Mesodermal cell (in vitro differentiated cells): ENCODE results near the gene TBL1Y. TPM values are rescaled to one million over a fixed set of nuclear protein-coding genes. Genes with fewer than 3 reads are reported as not detected.
"Not testable (repeated sequence)": the region's sequence is repeated elsewhere in the genome, so short reads cannot be mapped to it uniquely, and the experiment has no call there.

Experiments
- H3K27ac ChIP-seq: 2 replicates; pipeline ENCODE4 v1.7.0; 2013; ENCODE audit warnings: mild to moderate bottlenecking, low read depth, low read length, moderate library complexity; ENCODE audit not compliant: severe bottlenecking
- H3K36me3 ChIP-seq: 2 replicates; pipeline ENCODE4 v1.7.1; 2013; ENCODE audit warnings: mild to moderate bottlenecking, low read length, moderate library complexity; ENCODE audit not compliant: control insufficient read depth, insufficient read depth
- H3K4me1 ChIP-seq: one replicate; pipeline ENCODE4 v1.7.1; 2013; ENCODE audit warnings: mild to moderate bottlenecking, low read length; ENCODE audit not compliant: insufficient read depth, control insufficient read depth, poor library complexity, severe bottlenecking
- H3K4me3 ChIP-seq: 2 replicates; pipeline ENCODE4 v1.7.0; 2013; ENCODE audit warnings: low read length, control low read depth, mild to moderate bottlenecking; ENCODE audit not compliant: insufficient read depth, poor library complexity, severe bottlenecking; ENCODE audit errors: extremely low read depth
- H3K9me3 ChIP-seq: 2 replicates; pipeline ENCODE4 v1.7.1; 2013; ENCODE audit warnings: mild to moderate bottlenecking, low read length, moderate library complexity; ENCODE audit not compliant: control insufficient read depth
- WGBS, 2 experiments: methylation state at CpG; one replicate each; pipeline ENCODE4 v1.1.5; 2013; ENCODE audit warnings: missing lambda C conversion rate in 2 of 2; ENCODE audit not compliant: insufficient coverage in 2 of 2; 5-methylcytosine and 5-hydroxymethylcytosine counted together
- polyA plus RNA-seq, 2 experiments: library from polyadenylated mRNA; stranded (reverse); fragments of 50-300 nt; gene quantifications; one replicate each; pipeline ENCODE4 v1.2.3, GENCODE V29; 2013

TBL1Y gene
- polyA plus RNA-seq (2013, experiment 1 of 2) = 1.5 TPM
- 0.76 TPM for polyA plus RNA-seq (2013, experiment 2 of 2)

DNA sequence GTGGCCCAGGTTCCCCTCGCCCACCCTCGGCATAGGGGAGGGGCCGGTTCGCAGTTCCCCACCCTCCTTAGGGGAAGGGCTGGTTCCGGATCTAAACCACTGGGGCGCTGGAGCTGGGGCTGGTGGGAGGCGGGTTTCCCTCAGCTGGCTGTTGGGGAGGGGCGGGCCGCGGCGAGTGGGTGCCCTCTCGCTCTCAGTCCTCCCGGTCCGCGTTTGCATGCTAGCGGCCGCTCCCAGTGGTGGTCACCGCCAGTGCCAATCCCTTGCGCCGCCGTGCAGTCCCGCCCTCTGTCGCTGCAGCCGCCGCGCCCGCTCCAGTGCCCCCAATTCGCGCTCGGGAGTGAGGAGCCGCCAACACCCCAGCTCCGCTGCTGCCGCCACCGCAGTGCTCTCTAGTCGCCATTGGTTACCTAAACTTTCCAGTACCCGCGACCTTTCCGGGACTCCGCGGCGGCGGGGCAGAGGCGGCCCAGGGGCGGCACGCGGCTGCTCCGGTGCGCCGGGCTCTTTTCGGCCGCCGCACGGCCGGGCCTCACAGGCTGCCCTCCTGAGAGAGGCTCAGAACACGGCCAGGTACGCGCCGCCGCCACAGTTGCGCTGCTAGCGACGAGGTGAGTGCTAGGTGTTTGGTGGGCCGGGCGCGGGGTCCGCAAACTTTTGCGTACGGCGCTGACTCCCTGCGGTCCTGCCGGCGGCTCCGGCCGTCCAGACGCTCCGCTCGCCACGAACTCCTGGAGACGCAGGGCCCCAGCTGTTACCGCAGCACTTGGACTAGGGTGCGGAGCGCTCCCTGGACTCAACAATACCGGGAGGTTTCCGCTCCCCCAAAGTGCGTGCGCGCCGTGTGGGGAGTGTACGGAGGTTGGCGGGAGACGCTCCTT is at the start of gene TBL1Y:
Gene TBL1Y (plus strand): TSS at position 326 of the 881 bp plus-strand sequence. CDS start 114,388 bp downstream, outside the sequence.
- Histone ChIP-seq H3K36me3 (peaks cover 1% of the 10 kb centered on the region), H3K27ac (no peak within 1 kb of the TSS), H3K9me3 (no peaks in the 10 kb centered on the region), H3K4me3 (peak within 1 kb of the TSS; percentile 53), H3K4me1 (peaks cover 12% of the 10 kb centered on the region)
- WGBS, 2 experiments = 0% methylated on average over 17 to 28 of the region's 91 CpGs

DNA sequence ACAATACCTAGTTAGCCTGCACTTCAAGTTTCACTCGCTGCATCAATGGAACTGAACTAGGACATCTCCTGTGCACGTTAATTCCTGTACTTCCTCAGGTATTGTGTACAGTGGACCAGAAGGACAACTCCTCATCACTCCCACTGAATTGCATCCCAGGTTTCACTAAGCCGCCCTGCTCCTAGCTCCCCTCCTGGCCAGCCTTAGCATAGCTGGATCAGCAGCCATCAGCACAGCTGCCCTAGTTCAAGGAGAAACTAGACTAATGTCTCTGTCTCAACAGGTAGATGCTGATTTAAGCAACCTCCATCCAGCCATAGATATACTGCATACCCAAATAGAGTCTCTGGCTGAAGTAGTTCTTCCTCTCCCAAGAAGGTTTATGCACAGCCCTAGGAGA is 16.0 kb upstream of the TBL1Y start:
- no peaks in the 10 kb centered on the region for H3K4me1 ChIP-seq
- no peaks in the 10 kb centered on the region for H3K9me3 ChIP-seq
- no peak overlapping the region for H3K4me3 ChIP-seq
- WGBS, 2 experiments = 80 to 88% methylated on average over 2 of the region's 3 CpGs
- no peak overlapping the region for H3K27ac ChIP-seq
- H3K36me3 ChIP-seq = no peaks in the 10 kb centered on the region

DNA sequence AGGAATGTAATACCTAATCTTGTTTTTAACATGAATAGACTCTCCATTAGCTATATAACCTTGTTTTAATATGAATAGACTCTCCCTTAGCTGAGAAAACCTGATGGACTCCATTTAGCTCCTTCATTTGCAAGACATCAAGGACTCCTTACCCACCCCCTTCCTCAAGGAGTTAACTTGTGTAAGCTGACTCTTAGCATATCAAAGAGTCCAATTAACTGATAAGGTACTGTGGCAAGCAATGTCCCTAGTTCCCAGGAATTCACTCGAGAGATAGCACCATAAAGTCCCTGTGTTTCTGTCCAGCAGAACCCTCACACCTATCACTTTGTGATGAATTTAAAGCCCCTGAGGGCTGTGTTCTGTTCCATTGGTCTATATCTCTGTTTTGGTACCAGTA is 15.3 kb upstream of the TBL1Y start:
- Histone ChIP-seq H3K4me3 (no peak overlapping the region), H3K36me3 (no peaks in the 10 kb centered on the region), H3K9me3 (no peaks in the 10 kb centered on the region), H3K4me1 (no peaks in the 10 kb centered on the region), H3K27ac (no peak overlapping the region)
- WGBS, 2 experiments = no CpG with 5 or more reads among the region's 1 CpG

DNA sequence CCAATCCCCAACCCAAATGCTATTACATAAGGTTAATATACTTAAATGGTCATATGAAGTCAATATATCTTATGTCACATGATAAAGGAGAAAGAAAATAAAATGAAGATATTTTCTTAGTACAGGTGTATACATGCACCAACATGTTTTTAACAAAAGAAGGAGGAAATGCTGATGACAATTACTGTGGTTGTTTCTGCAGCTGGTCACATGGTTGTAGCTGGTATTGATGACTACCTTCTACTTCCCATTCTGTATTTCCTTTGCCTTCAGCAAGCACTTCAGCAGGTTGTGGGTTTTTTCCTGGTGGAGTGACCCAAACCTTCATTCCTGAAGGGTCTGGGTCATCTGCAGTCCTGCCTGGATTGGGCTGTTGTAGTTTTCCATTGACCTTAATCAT is 8.4 kb upstream of the TBL1Y start:
- not testable (repeated sequence) for H3K4me1 ChIP-seq, H3K36me3 ChIP-seq, H3K9me3 ChIP-seq, H3K27ac ChIP-seq, H3K4me3 ChIP-seq

DNA sequence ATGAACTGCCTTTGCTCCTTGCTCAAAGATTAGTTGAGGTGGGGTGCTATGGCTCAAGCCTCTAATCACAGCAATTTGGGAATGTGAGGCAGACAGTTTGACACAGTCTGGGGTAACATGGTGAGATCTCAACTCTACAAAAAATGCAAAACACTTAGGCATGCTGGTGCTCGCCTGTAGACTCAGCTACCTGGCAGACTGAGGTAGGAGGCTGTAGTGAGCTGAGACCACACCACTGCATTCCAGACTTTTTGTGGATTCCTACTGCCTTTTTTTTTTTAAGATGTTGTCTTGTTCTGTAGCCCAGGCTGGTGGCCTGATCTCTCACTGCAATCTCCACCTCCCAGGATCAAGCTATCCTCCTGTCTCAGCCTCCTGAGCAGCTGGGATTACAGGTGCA is 2.9 kb upstream of the TBL1Y start:
- H3K36me3 ChIP-seq = no peaks in the 10 kb centered on the region
- no CpG with 5 or more reads among the region's 1 CpG for WGBS, 2 experiments
- H3K9me3 ChIP-seq = no peaks in the 10 kb centered on the region
- peaks cover 12% of the 10 kb centered on the region for H3K4me1 ChIP-seq
- H3K27ac ChIP-seq = no peak overlapping the region
- H3K4me3 ChIP-seq = no peak overlapping the region

DNA sequence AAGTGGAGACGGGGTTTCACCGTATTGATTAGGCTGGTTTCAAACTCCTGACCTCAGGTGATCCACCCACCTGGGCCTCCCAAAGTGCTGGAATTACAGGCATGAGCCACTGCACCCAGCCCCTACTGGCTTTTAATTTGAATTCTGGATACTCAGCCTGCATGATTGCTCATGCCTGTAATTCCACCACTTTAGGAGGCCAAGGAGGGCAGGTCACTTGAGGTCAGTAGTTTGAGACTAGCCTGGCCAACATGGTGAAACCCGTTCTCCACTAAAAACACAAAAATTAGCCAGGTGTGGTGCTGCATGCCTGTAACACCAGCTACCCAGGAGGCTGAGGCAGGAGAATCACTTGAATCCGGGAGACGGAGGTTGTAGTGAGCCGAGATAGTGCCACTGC is 2.5 kb upstream of the TBL1Y start:
- WGBS, 2 experiments = 50 to 60% methylated on average over 2 of the region's 6 CpGs

DNA sequence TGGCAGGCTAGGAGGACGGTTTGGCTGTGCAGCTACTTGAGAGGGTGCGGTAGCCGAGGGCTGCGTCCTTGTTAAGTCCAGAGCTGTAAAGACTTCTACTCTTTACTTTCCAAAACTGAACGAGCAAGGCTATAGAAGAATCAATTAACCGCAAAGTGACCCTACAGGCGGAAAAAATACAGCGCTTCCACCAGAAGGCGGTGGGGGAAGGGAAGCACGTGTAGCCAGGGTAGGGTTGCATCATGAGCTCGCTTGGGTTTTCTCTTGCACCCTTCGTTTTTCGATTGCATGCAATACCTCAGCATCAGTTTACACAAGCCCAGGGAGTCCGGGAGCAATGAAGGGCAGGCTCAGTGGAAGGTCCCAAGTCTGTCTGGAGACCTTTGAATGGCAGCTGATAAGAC is 1.4 kb upstream of the TBL1Y start:
- WGBS, 2 experiments = 7% methylated on average over 3 of the region's 14 CpGs; no CpG with 5 or more reads in 1 of the 2 experiments
- peaks cover 12% of the 10 kb centered on the region for H3K4me1 ChIP-seq
- no peak overlapping the region for H3K4me3 ChIP-seq
- peak overlapping the region; percentile 29 for H3K27ac ChIP-seq
- H3K36me3 ChIP-seq = no peaks in the 10 kb centered on the region
- H3K9me3 ChIP-seq = no peaks in the 10 kb centered on the region

More for the DNA sequence above, 2.5 kb upstream of the TBL1Y start:
- H3K4me1 ChIP-seq = peaks cover 12% of the 10 kb centered on the region
- H3K9me3 ChIP-seq, H3K4me3 ChIP-seq, H3K27ac ChIP-seq, H3K36me3 ChIP-seq: not testable (repeated sequence)

DNA sequence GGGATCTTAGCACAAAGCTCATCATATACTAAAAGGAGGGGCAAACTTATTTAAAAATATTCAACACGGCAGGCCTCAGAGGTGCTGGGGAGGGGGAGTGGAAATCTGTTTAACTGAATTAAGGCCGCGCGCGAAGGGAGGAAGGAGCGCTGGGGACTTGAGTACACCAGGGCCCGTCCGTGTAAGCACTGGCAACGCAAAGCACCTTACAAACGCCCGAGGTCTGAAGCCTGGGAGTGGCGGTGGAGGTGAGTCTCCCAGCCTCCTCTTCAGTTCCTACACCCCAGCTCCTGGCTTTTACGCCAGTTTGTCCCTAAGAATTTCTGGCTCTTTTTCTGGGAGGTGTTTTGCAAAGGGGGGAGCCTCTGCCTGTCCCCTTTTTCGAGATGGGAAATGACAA is 641 bp upstream of the TBL1Y start:
- Histone ChIP-seq H3K4me1 (peaks cover 12% of the 10 kb centered on the region), H3K4me3 (peak overlapping the region; percentile 53), H3K9me3 (no peaks in the 10 kb centered on the region), H3K27ac (no peak overlapping the region), H3K36me3 (no peaks in the 10 kb centered on the region)
- 0% methylated on average over 1 to 5 of the region's 14 CpGs for WGBS, 2 experiments

DNA sequence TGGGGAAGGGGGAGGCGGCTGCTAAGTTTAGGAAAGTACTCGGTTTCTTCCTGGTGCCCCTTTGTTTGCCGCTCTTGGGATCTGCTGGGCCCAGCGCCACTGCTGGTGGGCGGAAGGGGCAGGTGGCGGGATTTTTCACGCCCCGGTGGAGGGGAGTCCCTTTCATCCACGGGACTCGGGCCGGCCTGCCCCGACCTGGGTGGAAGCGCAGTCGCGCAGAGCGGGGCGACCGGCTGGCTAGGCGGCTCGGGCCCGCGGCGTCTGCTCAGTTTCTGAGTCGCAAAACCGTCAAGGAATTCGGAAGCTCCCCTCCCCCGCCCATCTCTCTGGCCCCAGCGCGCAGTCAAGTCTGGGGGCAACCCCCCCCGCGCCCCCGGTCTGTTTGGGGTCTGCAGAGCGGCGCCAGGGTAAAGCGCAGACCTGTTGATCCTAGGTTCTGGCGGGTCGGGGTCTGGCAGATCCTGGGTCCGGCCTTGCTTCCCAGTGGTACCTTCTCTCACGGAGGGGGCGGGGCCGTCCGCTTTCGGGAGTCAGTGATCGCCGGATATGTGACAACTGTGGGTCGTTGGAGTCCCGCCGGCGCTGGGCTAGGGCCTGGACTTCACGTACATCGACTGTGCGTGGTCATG is 870 bp downstream of the TBL1Y start, which contains the start of gene AMELY:
Gene AMELY (minus strand): TSS at position 500 of the 629 bp plus-strand sequence. CDS start 39,144 bp downstream, outside the sequence.
- H3K4me1 ChIP-seq = peaks cover 12% of the 10 kb centered on the region
- 1 to 4% methylated on average over 9 to 18 of the region's 52 CpGs for WGBS, 2 experiments
- peak within 1 kb of the TSS; percentile 53 for H3K4me3 ChIP-seq
- no peaks in the 10 kb centered on the region for H3K9me3 ChIP-seq
- H3K36me3 ChIP-seq = peaks cover 2% of the 10 kb centered on the region
- H3K27ac ChIP-seq = no peak within 1 kb of the TSS

DNA sequence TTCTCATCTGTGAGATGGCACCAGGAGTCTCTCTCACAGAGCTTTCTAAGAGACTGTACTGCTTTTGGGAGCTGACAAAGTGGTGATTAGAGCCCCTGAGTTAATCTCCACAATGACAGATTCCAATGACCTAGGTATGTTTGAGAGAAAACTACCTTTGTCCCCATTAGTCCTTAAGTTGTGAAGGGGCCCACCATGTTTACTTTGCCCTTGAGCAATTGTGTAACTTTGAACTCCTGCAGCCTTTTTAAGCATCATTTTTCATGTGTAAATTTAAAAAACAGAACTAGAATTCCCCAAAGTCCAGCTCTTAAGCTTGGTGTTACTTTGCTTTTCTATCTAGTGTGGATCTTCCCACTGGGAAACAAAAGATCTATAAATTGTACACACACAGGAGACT is 2.9 kb downstream of the TBL1Y start:
- H3K4me3 ChIP-seq = no peak overlapping the region
- peaks cover 9% of the 10 kb centered on the region for H3K36me3 ChIP-seq
- no peaks in the 10 kb centered on the region for H3K9me3 ChIP-seq

DNA sequence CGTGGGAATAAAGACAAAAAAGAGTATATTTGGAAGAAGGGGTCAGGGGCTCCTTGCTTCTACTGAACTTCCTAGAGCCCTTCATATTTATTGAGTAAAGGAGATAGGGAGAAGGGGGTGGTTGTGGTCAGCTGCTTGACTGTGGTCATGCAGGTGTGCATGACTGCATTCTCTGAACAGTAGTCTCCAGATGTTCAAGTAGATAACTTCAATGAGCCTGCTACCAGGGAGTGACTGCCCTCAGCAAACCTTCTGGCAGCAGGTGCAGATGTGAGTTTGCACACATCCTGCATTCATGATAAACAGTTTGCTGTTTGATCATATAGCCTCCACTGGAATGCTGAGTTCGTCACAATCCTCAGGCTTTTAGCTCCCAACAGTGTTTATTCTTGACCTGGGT is 10.6 kb downstream of the TBL1Y start:
- Histone ChIP-seq H3K27ac (no peak overlapping the region), H3K9me3 (peaks cover 6% of the 10 kb centered on the region), H3K4me1 (no peaks in the 10 kb centered on the region), H3K36me3 (peaks cover 6% of the 10 kb centered on the region), H3K4me3 (no peak overlapping the region)
- WGBS, 2 experiments = no CpG with 5 or more reads among the region's 2 CpGs

More for the DNA sequence above, 2.9 kb downstream of the TBL1Y start:
- Histone ChIP-seq H3K27ac (no peak overlapping the region), H3K4me1 (peaks cover 12% of the 10 kb centered on the region)
